Measurements from ENCODE around the gene C20orf173.

Gene C20orf173

GRCh38 chr20:35544436-35544835 lies 15.0 kb upstream of the C20orf173 start:
- Mint-ChIP-seq H3K4me1 (peaks cover 35% of the 10 kb centered on the region), H3K9me3 (no peaks in the 10 kb centered on the region), H3K36me3 (ENCODE audit: low read depth) (peaks cover 23% of the 10 kb centered on the region), H3K27ac (no peak overlapping the region), H3K27me3 (ENCODE audit: low read depth, poor library complexity) (peaks cover 2% of the 10 kb centered on the region), H3K4me3 (no peak overlapping the region)
- TF ChIP-seq, protein P1, sequence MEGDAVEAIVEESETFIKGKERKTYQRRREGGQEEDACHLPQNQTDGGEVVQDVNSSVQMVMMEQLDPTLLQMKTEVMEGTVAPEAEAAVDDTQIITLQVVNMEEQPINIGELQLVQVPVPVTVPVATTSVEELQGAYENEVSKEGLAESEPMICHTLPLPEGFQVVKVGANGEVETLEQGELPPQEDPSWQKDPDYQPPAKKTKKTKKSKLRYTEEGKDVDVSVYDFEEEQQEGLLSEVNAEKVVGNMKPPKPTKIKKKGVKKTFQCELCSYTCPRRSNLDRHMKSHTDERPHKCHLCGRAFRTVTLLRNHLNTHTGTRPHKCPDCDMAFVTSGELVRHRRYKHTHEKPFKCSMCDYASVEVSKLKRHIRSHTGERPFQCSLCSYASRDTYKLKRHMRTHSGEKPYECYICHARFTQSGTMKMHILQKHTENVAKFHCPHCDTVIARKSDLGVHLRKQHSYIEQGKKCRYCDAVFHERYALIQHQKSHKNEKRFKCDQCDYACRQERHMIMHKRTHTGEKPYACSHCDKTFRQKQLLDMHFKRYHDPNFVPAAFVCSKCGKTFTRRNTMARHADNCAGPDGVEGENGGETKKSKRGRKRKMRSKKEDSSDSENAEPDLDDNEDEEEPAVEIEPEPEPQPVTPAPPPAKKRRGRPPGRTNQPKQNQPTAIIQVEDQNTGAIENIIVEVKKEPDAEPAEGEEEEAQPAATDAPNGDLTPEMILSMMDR (IDR thresholded peaks at IDR 0.05): no peak
- DNase-seq: no peak

DNA sequence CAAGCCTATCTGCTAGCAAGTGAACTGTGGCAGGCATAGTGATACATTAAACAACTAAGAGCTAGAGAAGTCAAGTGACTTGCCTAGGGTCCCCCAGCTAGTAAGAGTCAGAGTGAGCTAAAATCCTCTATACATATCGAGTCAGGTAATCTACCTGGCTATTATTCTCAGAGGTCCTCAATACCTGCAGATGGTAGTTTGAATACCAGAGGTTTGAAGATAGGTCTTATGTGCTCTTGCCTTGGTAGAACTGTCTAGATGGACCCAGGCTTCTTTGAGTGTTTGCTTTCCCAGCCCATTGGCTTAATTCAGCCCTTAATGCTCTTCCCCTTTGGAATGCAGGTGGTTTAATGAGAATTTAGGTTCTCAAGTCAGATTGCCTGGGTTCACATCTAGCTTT lies 13.5 kb upstream of the C20orf173 start:
- DNase-seq: no peak
- Mint-ChIP-seq H3K4me1 (peaks cover 35% of the 10 kb centered on the region), H3K36me3 (ENCODE audit: low read depth) (peaks cover 14% of the 10 kb centered on the region), H3K4me3 (peak overlapping the region; percentile 90), H3K27me3 (ENCODE audit: low read depth, poor library complexity) (peaks cover 2% of the 10 kb centered on the region), H3K9me3 (no peaks in the 10 kb centered on the region), H3K27ac (peak overlapping the region; percentile 91)
- TF ChIP-seq, protein P1 (IDR thresholded peaks at IDR 0.05): no peak

DNA sequence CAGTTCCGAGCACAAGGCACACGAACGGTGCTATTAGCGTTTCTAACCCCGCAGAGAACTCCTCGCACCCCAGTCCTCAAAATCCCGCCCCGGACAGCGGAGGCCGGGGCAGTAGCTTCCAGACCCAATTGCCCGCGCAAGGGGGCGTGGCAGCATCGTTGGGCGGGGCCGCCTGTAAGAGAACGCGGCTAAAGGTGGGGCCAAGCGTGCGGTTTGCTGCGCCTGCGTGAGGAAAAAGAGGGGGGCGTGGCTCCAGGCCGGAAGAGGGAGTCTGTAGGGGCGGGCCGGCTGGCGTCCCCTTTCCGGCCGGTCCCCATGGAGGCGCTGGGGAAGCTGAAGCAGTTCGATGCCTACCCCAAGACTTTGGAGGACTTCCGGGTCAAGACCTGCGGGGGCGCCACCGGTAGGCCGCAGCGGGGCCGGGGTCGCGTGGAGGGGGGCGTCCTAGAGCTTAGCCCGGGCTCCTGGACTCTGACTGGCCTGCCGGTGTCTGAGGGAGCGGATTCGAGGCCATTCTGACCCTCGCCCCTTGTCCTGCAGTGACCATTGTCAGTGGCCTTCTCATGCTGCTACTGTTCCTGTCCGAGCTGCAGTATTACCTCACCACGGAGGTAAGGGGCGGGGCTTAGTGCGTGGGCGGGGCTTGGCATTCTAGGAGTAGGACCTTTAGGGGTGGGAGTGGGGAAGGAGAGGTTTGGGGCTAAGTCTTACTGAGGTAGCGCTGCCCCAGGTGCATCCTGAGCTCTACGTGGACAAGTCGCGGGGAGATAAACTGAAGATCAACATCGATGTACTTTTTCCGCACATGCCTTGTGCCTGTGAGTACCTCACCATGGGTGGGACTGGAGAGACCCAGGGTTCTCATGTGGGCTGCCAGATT lies 12.6 kb upstream of the C20orf173 start, which contains the start of gene ERGIC3:
TSS of gene ERGIC3 (plus strand) at position 296 of the 880 bp plus-strand sequence. CDS start at position 316, 20 bp downstream.
- Mint-ChIP-seq H3K4me1 (peaks cover 35% of the 10 kb centered on the region), H3K36me3 (ENCODE audit: low read depth) (peaks cover 14% of the 10 kb centered on the region), H3K9me3 (no peaks in the 10 kb centered on the region), H3K27ac (peak within 1 kb of the TSS; percentile 91), H3K4me3 (peak within 1 kb of the TSS; percentile 90), H3K27me3 (ENCODE audit: low read depth, poor library complexity) (peaks cover 2% of the 10 kb centered on the region)
- TF ChIP-seq, protein P1 (IDR thresholded peaks at IDR 0.05): no peak
- peak; percentile 100 for DNase-seq

GRCh38 chr20:35541118-35541782 lies 11.8 kb upstream of the C20orf173 start:
- Mint-ChIP-seq H3K27me3 (ENCODE audit: low read depth, poor library complexity) (peaks cover 2% of the 10 kb centered on the region), H3K9me3 (peaks cover under 1% of the 10 kb centered on the region), H3K4me3 (peak overlapping the region; percentile 90), H3K27ac (no peak overlapping the region), H3K36me3 (ENCODE audit: low read depth) (peaks cover 14% of the 10 kb centered on the region), H3K4me1 (peaks cover 35% of the 10 kb centered on the region)
- TF ChIP-seq, protein P1 (IDR thresholded peaks at IDR 0.05): no peak
- DNase-seq: no peak

GRCh38 chr20:35539756-35540212 lies 10.3 kb upstream of the C20orf173 start:
- peak; percentile 57 for DNase-seq
- peaks cover 4% of the 10 kb centered on the region for H3K9me3 Mint-ChIP-seq
- H3K27me3 Mint-ChIP-seq (ENCODE audit: low read depth, poor library complexity): peaks cover 2% of the 10 kb centered on the region
- H3K4me3 Mint-ChIP-seq: peak overlapping the region; percentile 69
- TF ChIP-seq, protein P1 (IDR thresholded peaks at IDR 0.05): no peak
- H3K36me3 Mint-ChIP-seq (ENCODE audit: low read depth): peaks cover 14% of the 10 kb centered on the region
- no peak overlapping the region for H3K27ac Mint-ChIP-seq
- H3K4me1 Mint-ChIP-seq: peaks cover 35% of the 10 kb centered on the region

Measured in nephron progenitor cell (in vitro differentiated cells).